Activated effector memory CD4-positive, alpha-beta T cell treated with Interleukin-2 at 50 U/mL for 16 hours (primary cell): ENCODE results near the gene PHOSPHO2.
"Not testable (repeated sequence)": the region's sequence is repeated elsewhere in the genome, so short reads cannot be mapped to it uniquely, and the experiment has no call there.

Source experiments
- DNase-seq: peaks from one replicate; pipeline ENCODE4 v3.0.0-alpha.2; 2020

Gene PHOSPHO2

DNA sequence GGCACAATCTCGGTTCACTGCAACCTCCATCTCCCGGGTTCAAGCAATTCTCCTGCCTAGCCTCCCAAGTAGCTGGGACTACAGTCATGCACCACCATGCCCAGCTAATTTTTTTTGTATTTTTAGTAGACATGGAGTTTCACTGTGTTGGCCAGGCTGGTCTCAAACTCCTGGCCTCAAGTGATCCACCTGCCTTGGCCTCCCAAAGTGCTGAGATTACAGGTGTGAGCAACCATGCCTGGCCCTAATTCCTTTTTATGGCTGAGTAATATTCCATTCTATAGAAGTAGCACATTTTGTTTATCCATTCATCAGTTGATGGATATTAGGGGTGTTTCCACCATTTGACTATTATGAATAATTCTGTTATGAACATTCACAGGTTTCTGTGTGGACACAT lies 9.6 kb upstream of the PHOSPHO2 start:
- DNase-seq, result not testable (repeated sequence)

DNA sequence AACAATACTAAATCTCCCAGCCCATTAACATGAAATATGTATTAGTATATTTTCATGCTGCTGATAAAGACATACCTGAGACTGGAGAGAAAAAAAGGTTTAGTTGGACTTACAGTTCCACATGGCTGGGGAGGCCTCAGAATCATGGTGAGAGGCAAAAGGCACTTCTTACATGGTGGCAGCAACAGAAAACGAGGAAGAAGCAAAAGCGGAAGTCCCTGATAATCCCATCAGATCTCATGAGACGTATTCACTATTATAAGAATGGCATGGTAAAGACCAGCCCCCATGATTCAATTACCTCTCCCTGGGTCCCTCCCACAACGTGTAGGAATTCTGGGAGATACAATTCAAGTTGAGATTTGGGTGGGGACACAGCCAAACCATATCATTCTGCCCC lies 7.4 kb upstream of the PHOSPHO2 start:
- not testable (repeated sequence) for DNase-seq

DNA sequence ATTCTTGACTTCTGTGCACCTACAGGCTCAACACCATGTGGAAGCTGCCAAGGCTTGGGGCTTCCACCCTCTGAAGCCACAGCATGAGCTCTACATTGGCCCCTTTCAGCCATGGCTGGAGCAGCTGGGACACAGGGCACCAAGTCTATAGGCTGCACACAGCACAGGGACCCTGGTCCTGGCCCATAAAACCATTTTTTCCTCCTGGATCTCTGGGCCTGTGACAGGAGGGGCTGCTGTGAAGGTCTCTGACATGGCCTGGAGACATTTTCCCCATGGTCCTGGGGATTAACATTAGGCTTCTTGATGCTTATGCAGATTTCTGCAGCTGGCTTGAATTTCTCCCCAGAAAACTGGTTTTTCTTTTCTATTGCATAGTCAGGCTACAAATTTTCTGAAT lies 6.3 kb upstream of the PHOSPHO2 start:
- DNase-seq, result not testable (repeated sequence)

DNA sequence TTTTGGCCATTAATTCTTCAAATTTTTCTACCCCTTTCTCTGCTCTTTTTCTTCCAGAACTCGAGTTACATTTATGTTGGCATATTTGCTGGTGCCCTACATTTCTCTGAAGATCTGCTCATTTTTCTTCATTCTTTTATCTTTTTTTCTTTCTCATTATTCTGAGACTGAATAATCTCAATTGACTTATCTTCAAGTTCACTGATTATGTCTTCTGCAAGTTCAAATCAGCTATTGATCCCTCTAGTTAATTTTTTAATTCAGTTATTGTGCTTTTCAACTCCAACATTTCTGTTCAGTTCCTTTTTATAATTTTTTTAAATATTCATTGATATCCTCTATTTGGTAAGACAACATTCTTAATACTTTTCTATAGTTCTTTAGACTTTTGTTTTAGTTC lies 3.3 kb upstream of the PHOSPHO2 start:
- DNase-seq, result no peak

DNA sequence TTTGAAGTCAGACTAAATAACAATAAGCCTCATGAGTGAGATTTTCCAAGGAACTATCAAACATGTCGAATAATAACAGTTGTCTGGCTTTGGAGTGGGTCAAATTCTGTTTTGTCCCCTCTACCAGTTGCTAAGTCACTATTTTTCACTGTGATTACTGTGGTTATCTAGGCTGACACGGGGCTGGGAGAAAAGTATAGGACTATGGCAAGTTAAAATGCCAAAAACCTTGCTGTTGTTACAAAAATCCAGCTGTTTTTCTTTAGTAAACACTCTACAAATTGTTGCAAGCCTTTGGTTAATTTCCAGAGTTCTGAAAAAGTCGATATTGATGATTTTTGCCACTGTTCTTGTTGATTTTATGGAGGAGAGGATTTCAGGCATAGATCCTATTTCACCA lies 1.6 kb upstream of the PHOSPHO2 start:
- DNase-seq, result no peak

DNA sequence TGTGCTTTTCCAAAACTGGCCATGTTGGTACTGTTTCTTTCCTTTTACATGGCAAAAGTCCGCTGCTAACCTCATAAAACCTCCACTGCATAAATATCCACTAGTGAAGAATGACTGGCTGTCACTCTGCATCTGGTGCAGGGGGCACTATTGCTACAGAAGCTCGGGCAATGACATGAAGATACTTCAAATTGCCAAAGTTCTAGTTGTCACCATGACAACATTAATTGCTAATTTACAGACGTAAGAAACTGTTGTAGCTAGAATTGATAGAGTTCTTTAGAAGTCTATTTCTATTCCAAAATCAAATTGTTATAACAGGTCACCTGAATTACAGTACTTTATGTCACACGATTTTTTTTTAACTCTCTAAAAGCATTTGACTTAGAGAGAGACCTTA lies 909 bp upstream of the PHOSPHO2 start:
- no peak for DNase-seq

DNA sequence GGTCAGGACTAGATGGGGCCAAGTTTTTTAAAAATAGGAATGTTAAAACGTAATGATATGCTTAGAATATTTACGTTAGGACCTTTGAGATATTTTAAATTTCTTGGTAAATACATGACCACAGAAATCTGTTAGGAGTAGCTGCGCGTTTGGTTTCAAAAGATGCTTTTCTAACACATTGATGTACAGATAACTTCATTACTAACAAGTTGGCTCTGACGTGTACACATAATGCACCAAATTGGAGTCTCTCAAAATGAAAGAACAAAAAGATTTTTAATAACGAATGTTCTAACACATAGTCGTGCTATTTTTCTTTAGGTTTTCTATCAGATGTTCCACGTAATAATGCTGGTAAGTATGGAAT lies 608 bp downstream of the PHOSPHO2 start:
- DNase-seq, result no peak

DNA sequence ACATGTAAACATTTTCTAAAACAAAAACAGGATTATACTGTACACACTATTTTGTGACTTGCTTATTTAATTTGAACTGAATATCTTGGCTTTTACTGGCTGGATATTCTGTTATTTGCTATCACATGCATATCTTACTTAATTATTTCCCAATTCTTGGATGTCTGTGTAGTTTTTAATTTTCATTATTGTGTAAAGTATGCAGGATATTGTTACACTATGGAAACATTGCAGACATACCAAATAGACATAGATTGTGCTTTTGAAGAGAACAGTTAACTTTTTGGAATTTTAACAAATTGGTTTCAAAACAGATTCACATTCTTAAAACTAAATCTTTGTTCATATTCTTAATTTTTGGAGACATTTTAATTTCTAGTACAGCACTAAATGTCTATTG lies 2.1 kb downstream of the PHOSPHO2 start:
- DNase-seq, result no peak

DNA sequence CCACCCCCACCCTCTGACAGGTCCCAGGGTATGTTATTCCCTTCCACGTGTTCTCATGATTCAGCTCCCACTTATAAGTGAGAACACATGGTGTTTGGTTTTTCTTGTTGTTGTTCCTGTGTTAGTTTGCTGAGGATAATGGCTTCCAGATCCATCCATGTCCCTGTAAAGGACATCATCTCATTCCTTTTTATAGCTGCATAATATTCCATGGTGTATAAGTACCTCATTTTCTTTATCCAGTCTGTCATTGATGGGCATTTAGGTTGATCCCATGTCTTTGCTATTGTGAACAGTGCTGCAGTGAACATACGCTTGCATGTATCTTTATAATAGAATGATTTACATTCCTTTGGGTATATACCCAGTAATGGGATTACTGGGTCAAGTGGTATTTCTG lies 4.9 kb downstream of the PHOSPHO2 start:
- not testable (repeated sequence) for DNase-seq

DNA sequence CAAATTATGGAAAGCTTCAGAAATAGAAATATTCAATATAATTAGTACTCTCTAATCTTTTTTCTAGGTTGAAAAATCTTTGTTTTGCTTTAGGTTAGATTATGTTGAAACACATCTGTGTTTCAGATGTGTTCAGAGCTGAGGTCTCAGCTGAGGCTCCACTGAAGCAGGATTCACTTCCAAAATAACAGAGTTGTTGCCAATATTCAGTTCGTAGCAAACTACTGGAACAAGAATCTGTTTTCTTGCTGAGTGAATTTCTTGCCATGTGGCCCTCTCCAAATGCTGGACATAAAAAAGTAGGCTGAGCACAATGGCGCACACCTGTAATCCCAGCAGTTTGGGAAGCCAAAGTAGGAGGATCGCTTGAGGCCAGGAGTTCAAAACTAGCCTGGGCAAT lies 8.7 kb downstream of the PHOSPHO2 start:
- DNase-seq, result no peak

DNA sequence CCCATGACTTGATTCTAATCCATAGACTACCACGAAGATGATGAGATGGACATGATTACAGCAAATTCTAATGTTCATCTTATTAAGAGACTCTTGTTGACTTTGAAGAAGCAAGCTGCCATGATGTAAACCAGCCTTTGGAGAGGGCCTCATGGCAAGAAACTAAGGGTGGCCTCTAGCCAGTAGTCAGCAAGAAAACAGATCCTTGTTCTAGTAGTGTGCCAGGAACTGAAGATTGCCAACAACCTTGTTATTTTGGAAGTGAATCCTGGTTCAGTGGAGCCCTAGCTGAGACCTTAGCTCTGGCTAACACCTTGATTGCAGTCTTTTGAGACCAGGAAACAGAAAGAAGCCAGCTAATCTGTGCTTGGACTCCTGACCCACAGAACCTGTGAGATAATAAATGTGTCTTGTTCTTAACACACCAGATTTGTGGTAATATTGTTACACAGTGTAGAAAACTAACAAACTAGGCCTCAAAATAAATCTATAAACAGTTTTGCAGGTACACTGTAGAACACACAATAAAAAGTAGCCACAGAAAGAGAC lies 10.0 kb downstream of the PHOSPHO2 start:
- DNase-seq, result no peak

DNA sequence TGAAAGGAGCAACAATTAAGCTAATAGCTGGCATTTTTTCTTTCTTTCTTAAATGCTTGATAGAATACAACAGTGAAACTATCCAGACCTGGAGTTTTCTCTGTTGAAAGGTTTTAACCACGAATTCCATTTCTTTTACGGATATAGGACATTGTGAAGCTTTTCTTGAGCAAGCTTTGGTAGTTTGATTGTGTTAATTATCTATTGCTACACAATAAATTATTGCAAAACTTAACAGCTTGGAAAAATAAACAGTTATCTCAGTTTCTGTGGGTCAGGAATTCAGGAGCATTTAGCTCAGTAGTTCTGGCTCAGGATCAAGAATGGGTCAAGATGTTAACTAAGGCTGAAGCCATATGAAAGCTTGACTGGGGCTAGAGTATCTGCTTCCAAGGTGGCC lies 11.7 kb downstream of the PHOSPHO2 start:
- no peak for DNase-seq

DNA sequence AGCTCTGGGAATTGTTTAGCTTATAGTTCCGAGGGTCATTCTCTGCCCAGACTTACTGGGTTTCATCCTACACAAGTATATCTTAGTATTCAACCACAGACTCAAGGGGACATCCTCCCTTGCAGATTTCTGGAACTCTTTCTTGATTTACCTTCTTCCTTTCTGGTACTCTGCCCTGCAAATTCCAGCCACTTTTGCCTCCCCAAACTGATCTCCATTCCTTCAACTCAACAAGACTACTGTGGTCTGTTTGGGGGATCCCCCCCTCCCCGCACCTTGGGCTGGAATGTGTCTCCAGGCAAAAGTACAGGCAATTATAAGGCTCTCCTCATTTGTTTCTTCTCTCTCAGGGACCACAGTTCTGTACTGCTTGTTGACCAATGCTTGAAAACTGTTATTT lies 13.4 kb downstream of the PHOSPHO2 start:
- DNase-seq, result no peak

DNA sequence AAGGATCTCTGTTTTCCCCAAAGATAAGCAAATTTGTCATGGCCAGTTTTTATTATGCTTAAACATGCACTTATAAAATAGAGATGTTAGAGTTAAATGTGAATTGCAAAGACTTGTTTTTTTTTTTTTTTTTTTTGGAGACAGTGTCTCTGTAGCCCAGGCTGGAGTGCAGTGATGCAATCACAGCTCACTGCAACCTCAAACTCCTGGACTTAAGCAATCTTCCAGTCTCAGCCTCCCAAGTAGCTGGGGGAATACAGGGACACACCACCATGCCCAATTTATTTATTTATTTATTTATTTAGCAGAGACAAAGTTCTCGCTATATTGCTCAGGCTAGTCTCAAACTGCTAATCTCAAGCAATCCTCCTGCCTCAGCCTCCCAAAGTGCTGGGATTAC lies 15.1 kb downstream of the PHOSPHO2 start:
- no peak for DNase-seq

DNA sequence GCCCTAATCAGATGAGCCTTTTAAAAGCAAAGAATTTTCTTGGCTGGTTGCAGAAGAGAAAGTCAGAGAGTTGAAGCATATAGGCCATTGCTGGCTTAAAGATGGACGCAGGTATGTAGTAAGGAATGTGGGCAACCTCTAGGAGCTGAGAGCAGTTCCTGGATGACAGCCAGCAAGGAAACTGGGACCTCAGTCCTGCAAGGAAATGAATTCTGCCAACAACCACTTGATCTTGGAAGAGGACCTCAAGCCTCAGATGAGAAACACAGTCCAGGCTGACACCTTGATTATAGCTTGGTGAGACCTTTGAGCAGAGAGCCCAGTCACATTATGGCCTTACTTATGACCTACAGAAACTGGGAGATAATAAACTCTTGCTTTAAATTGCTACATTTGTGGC lies 15.7 kb downstream of the PHOSPHO2 start:
- no peak for DNase-seq

DNA sequence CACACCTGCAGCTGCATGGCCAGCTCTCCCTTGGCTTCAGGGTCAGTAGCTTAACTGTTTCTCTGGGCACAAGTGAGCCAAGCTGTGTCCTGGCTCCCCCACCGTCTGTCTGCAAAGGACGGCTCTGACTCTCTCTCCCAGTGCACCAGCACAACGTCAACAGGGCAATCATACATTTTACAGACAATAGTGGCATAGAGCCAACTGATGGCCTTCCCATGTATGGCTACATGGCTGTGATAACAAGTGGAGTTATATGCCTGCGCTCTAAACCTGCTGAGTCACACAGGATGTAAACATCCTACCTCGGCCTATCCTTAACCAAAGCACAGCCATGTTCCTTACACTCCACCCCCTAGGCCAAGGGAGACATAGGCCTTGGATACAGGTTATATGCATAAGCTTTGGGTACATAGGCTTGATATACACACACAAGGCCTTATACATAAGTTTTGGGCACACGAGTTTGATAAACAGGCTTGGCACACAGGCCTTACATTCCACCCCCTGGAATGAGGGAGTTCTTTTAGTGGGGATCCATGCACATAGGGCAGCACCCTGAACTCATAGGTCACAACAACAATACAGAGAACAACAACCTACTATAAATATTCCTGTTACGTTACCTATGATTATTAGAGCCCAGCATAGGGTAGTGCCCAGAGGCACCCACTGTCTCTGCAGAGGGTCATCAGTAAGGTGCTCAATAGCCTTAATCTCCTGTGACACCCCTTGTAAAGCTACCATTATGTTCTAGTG lies 17.7 kb downstream of the PHOSPHO2 start:
- no peak for DNase-seq

DNA sequence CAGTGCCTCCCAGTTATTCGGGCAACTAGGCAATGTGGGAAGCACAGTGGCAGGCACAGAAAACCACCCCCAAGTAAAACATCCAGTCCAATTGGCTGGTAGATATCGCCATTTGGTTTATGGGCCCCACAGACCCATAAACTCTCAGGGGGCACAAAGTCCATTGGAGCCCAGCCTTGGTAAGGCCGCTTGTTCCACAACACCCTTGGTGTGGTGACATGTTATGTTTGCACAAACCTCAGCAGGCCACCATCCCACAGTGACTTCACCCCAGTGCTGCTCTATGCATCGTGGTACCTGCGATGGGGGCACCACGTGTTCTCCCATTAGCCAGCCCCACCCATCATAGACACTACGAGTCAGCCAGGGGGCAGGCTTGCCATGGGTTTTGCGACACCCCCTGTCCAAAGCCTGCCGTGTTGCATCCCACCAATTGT lies 18.5 kb downstream of the PHOSPHO2 start:
- DNase-seq, result no peak

DNA sequence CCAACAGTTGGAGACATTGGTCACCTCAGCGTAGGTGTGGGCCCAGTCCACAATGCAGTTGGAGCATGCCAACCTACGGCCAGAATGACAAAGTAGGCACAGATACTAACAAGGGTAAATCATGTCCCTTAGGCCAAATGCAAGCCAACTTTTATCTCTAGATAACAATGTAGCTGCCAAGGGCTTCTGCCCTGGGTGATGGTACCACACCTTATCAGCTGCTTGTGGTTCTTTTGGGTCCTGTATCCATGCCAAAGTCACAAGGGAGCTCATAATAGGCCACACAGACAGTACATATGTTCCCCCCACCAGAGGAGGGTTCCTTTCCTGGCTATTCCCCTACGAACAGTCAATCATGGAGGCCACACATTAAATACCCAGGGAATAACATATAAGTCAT lies 19.1 kb downstream of the PHOSPHO2 start:
- DNase-seq, result no peak

DNA sequence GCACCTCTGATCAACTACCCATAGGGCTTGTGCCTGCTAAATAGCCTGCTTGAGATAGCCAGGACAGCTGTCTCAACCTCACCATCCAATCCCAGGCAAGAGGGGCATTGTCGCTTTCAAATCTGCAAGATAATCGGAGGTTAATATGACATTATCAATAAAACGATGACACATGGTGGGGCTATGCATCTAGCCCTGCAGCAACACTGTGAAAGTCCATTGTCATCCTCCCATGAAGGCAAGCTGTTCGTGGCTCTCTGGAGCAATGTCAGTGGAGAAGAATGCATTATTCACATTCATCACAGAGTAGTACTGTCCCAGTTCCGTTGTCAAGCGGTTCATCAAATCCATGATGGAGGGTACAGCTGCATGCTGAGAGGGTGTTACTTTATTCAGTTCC lies 20.4 kb downstream of the PHOSPHO2 start:
- no peak for DNase-seq

DNA sequence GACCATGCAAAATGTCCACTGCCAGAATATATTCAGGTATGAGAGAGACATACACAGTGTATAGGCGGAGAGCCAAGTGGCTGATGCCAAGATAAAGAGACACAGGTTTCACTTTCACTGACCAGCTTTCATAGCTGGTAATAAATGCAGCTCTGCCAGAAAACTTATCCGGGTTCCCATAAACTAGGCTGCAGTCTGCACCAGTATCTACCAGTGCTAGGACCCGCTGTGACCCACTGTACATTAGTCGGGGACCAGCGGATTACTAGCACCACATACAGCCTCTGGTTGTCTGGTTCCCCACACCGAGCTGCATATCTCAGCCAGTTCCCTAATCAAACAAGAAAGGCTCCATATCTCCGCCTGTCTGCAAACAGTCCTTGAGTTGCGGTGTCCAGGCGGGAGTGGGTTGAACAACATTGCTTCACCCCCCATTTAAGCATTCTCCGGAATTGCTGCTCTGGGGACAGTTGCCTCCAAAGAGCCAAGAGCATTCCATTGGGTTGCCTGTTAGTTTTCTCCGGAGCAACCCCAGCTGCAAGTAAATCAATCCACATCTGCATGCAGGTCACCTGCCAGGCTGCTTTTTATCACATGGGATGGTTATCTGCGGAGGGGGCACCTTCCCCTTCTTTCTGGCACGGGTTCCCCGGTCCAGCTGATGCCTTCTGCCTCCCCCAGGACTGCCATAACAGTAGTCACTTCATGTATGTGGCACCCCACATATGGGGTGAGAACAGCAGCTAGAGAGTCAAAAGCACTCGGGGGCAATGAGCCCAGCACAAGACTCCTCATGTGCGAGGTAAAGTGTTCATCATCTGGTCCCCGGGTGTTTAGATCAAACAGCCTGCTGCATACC lies 21.3 kb downstream of the PHOSPHO2 start:
- DNase-seq, result no peak

DNA sequence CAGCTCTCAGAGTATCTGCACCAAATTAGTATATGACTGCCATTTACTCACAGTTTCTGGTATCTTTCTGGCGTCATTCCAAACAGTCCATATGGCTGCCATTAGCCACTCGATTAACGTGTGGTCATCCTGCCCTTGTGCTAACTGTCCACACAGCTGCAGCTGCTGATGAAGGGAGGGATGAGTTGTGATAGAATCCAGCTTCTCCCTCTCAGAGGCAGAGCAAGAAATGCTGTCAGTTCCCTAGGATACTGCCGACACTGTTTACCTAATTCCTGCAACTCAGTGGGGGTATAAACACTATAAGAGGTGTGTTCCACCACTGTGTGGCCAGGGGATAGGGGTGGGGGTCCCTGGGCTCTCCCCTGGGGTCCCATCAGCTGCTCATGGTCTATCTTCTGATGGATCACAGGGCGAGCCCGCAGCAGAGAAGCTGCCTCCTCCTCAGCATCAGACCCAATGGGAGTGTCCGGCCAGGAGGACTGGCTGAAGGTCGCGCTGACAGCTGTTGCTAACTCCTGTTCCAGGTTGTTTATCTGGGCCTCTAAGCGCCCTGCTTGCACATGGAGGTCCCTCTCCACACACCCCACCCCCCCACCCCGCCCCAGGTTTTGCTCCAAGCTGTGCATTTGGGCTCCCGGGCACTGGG lies 22.1 kb downstream of the PHOSPHO2 start:
- DNase-seq, result no peak

DNA sequence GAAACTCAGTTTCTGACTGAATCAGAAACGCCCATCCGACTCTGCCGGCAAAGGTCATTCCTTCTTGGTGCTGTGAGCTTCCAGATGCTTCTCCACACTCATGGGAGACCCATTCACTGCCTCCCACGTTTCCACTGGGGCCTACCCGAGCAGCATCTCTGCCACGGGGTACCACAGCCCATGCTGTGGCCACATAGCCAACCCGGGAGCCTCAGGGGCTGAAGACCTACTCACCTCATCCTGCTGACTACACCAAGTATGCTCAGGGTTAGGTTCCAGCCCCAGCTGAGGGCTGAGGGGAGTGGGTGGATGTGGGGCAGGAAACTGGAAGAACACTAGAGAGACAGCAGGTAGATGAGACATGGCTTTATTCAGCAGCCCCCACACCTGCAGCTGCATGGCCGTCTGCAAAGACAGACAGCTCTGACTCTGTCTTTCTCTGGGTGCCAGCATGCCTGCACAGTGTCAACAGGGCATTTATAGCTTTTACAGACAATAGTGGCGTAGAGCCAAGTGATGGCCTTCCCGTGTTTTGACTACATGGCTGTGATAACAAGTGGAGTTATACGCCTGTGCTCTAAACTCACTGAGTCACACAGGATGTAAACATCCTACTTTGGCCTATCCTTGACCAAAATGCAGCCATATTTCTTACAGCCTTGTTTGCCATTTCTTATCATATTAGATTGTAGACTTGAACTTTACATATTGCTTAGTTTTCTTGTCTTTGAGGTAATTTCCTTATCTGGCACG lies 22.8 kb downstream of the PHOSPHO2 start:
- no peak for DNase-seq

DNA sequence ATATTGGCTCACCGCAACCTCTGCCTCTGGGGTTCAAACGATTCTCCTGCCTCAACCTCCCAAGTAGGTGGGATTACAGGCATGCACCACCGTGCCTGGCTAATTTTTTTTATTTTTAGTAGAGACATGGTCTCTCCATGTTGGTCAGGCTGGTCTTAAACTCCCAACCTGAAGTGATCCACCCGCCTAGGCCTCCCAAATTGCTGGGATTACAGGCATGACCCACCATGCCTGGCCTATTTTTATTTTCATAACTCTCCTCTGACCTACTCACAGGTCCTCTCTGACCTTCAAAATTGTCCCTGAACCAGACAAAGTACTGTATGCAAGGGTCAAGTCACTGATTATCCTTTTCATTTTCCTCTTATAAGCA lies 23.4 kb downstream of the PHOSPHO2 start:
- no peak for DNase-seq
